Endothelial cell of umbilical vein (primary cell): ENCODE results near the gene RHOH. TPM values are rescaled to one million over a fixed set of nuclear protein-coding genes. Genes with fewer than 3 reads are reported as not detected.

Experiments
- BruUV-seq: library from RNA; stranded (reverse); fragments of 400-500 nt; replicated peaks from 2 replicates; lab custom pipeline; 2021; lab: Mats Ljungman, UMichigan
- CTCF ChIA-PET: fragments of 300-600, 350-600 bp; sonication (Branson Sonifier 250); formaldehyde crosslinking; loops from one replicate; lab custom pipeline; 2021; ENCODE audit warnings: antibody characterized with exemption, inconsistent platforms; lab: Charles Lee
- POLR2A ChIA-PET: fragments of 300-600, 350-600 bp; sonication (Branson Sonifier 250); formaldehyde crosslinking; loops from one replicate; lab custom pipeline; 2021; ENCODE audit warnings: antibody characterized with exemption, inconsistent platforms; lab: Charles Lee
- DNase-seq: peaks from one replicate; pipeline ENCODE4 v3.0.0-alpha.2; 2011; ENCODE audit warnings: low read depth, low spot score
- FAIRE-seq: peaks from 2 replicates; lab custom pipeline; 2011; peaks lifted over from hg19 to GRCh38; lab: Jason Lieb, UNC
- H2AFZ ChIP-seq: 2 replicates; pipeline ENCODE4 v1.6.0; 2012; ENCODE audit warnings: low read depth, low read length, control low read depth, inconsistent platforms
- H3K27ac ChIP-seq: 2 replicates; pipeline ENCODE4 v1.5.1; 2011; ENCODE audit warnings: low read depth, mild to moderate bottlenecking, control low read depth, low read length, moderate library complexity; ENCODE audit not compliant: insufficient read depth
- H3K27me3 ChIP-seq, 2 experiments: 2 replicates each; pipeline versions ENCODE4 v1.6.0 to v1.6.1; 2011; ENCODE audit warnings: low read length in 2 of 2, mixed read lengths in 1 of 2; ENCODE audit not compliant: control insufficient read depth in 2 of 2, insufficient read depth in 2 of 2
- H3K36me3 ChIP-seq, 2 experiments: 2 replicates in 1 of 2; 3 replicates in 1 of 2; pipeline ENCODE4 v1.5.1; 2011; ENCODE audit warnings: low read length in 2 of 2, mild to moderate bottlenecking in 1 of 2, moderate library complexity in 1 of 2; ENCODE audit not compliant: control insufficient read depth in 2 of 2, insufficient read depth in 2 of 2; ENCODE audit errors: extremely low read depth in 1 of 2
- H3K4me1 ChIP-seq: 3 replicates; pipeline ENCODE4 v1.5.1; 2011; ENCODE audit warnings: mild to moderate bottlenecking, low read length; ENCODE audit not compliant: control insufficient read depth, insufficient read depth; ENCODE audit errors: extremely low read depth
- H3K4me2 ChIP-seq: 2 replicates; pipeline ENCODE4 v1.6.1; 2011; ENCODE audit warnings: low read length, control low read depth, mixed read lengths; ENCODE audit not compliant: insufficient read depth
- H3K4me3 ChIP-seq, 3 experiments: fragments of 200-600 bp in 1 of 3; sonication (generic), shearing (Covaris generic) in 1 of 3; replicated peaks in 1 of 3; 2 replicates each; pipeline ENCODE4 v1.5.1; 2011 to 2016; ENCODE audit warnings: control low read depth in 3 of 3, low read length in 3 of 3, mild to moderate bottlenecking in 2 of 3, inconsistent platforms in 1 of 3, low read depth in 1 of 3, moderate library complexity in 1 of 3; ENCODE audit not compliant: insufficient read depth in 1 of 3
- H3K79me2 ChIP-seq: 2 replicates; pipeline ENCODE4 v1.6.0; 2012; ENCODE audit warnings: low read length, inconsistent platforms; ENCODE audit not compliant: control insufficient read depth, insufficient read depth
- H3K9ac ChIP-seq: replicated peaks from 2 replicates; pipeline ENCODE3; 2011; ENCODE audit warnings: low read length, control low read depth; ENCODE audit not compliant: insufficient read depth; ENCODE audit errors: extremely low read depth
- H3K9me1 ChIP-seq: replicated peaks from 3 replicates; pipeline ENCODE4 v1.6.0; 2011; ENCODE audit warnings: mild to moderate bottlenecking, low read length; ENCODE audit not compliant: control insufficient read depth, insufficient read depth; ENCODE audit errors: extremely low read depth
- H3K9me3 ChIP-seq: replicated peaks from 2 replicates; pipeline ENCODE4 v1.5.1; 2012; ENCODE audit warnings: low read length, inconsistent platforms; ENCODE audit not compliant: control insufficient read depth, insufficient read depth
- H4K20me1 ChIP-seq: replicated peaks from 2 replicates; pipeline ENCODE3; 2011; ENCODE audit warnings: mild to moderate bottlenecking, low read length; ENCODE audit not compliant: control insufficient read depth, insufficient read depth; ENCODE audit errors: extremely low read depth
- CTCF ChIP-seq, 2 donors: IDR thresholded peaks; 1 replicate in 1 of 2; 2 replicates in 1 of 2; pipeline ENCODE4 v1.5.1; 2011; ENCODE audit warnings: low read length in 2 of 2, mild to moderate bottlenecking in 2 of 2, moderate library complexity in 2 of 2, control low read depth in 1 of 2, inconsistent platforms in 1 of 2, low read depth in 1 of 2; ENCODE audit not compliant: insufficient read depth in 1 of 2; ENCODE audit errors: extremely low read depth in 1 of 2
- EZH2 ChIP-seq: IDR thresholded peaks from 2 replicates; pipeline ENCODE4 v1.6.1; 2012; ENCODE audit warnings: borderline replicate concordance, low read depth, mild to moderate bottlenecking, moderate library complexity, low read length, inconsistent platforms; ENCODE audit not compliant: severe bottlenecking
- FOS ChIP-seq: IDR thresholded peaks from 2 replicates; pipeline ENCODE4 v1.6.1; 2011; ENCODE audit warnings: mild to moderate bottlenecking, low read length, moderate library complexity, borderline replicate concordance; ENCODE audit not compliant: insufficient read depth
- JUN ChIP-seq: IDR thresholded peaks from 2 replicates; pipeline ENCODE4 v1.6.1; 2011; ENCODE audit warnings: borderline replicate concordance, low read depth; ENCODE audit not compliant: insufficient read length, insufficient read depth
- MAX ChIP-seq: IDR thresholded peaks from 2 replicates; pipeline ENCODE4 v1.6.1; 2011; ENCODE audit not compliant: insufficient read depth, insufficient read length
- MYC ChIP-seq: IDR thresholded peaks from one replicate; pipeline ENCODE4 v1.6.1; 2011; ENCODE audit warnings: mild to moderate bottlenecking, low read depth, low read length
- POLR2A ChIP-seq: IDR thresholded peaks from 2 replicates; pipeline ENCODE4 v1.6.1; 2012; ENCODE audit warnings: low read depth, mild to moderate bottlenecking, control low read depth, low read length
- POLR2AphosphoS5 ChIP-seq: IDR thresholded peaks from 2 replicates; pipeline ENCODE4 v1.6.1; 2012; ENCODE audit warnings: low read depth, mild to moderate bottlenecking, control low read depth, low read length, moderate library complexity; ENCODE audit not compliant: insufficient read depth
- dilution Hi-C: fragments of 300-500 bp; cut with MboI; formaldehyde crosslinking; loops from one replicate; pipeline ENCODE4 v1.15.0; 2019; ENCODE audit warnings: low sequenced_read_pairs; ENCODE audit not compliant: extremely low pct_ligation_motif_present
- intact Hi-C: fragments of 100-400 bp; cut with micrococcal nuclease; formaldehyde crosslinking; loops from one replicate; pipeline ENCODE4 v1.10.0; 2022
- polyA plus RNA-seq, 4 experiments: library from polyadenylated mRNA; depleted of rRNA in 3 of 4; stranded (reverse) in 3 of 4; unstranded in 1 of 4; fragments of >200 nt; gene quantifications; 2 replicates each; pipeline versions ENCODE4 v1.2.1 to v1.2.3, GENCODE V29; 2011 to 2012; ENCODE audit warnings: missing spikeins in 1 of 4
- total RNA-seq: library from RNA; stranded (reverse); gene quantifications from 2 replicates; pipeline ENCODE4 v1.2.3, GENCODE V29; 2021

The RHOH gene
- total and polyA plus RNA-seq, 2 donors (not counting 3 experiments of a cell fraction or from before 2014, with no cell fraction given): not detected

DNA sequence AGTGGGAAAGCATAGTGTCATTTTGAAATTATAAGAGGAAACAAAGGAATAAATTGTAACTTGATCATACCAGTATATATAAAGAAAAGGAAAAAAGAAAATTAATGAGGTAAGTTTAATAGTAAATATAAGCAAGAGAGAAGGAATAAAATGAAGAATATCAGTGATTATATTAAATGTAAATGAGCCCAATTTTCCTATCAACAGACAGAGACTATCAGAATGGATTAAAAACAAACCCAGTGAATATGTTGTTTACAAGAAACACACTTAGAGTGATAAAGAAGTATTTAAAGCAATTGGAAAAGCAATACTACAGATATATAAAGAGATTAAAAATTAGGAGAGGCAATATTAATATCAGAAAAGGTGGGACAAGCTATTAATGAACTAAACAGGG, 28.8 kb upstream of the RHOH start:
- CTCF ChIA-PET: interaction anchor here (0.6 kb wide), 1 partner anchor 86 kb away, joined by 3 read pairs; no protein-coding TSS in a partner anchor
- Histone ChIP-seq H3K4me3 (no peak overlapping the region), H3K9me1 (no peaks in the 10 kb centered on the region), H3K9me3 (no peaks in the 10 kb centered on the region), H4K20me1 (no peaks in the 10 kb centered on the region), H3K79me2 (no peaks in the 10 kb centered on the region), H3K9ac (no peak overlapping the region), H3K27ac (no peak overlapping the region), H2AFZ (no peak overlapping the region), H3K4me2 (no peak overlapping the region), H3K36me3 (no peaks in the 10 kb centered on the region), H3K27me3 (no peaks in the 10 kb centered on the region), H3K4me1 (peaks cover 13% of the 10 kb centered on the region)
- intact Hi-C loops: no loop called here
- dilution Hi-C loops: no loop called here
- DNase-seq (no peak), FAIRE-seq (no peak)
- no TSS peak for BruUV-seq
- POLR2A ChIA-PET: no interaction called here
- TF ChIP-seq POLR2A (no peak), MAX (no peak), CTCF (IDR thresholded peaks at IDR 0.05; ENCODE audit: extremely low read depth in 1 of 2, insufficient read depth in 1 of 2, low read depth in 1 of 2, low read length in 2 of 2) (no peak), MYC (no peak), JUN (no peak), FOS (no peak), EZH2 (no peak), POLR2AphosphoS5 (no peak)
